Astrocyte (in vitro differentiated cells and primary cell): ENCODE results near the gene GMPPA. TPM values are rescaled to one million over a fixed set of nuclear protein-coding genes. Genes with fewer than 3 reads are reported as not detected.
A peak's percentile ranks its signal among the peaks of the same experiment; 100 is the strongest.

Experiments used
- DNase-seq: peaks from one replicate; pipeline ENCODE4 v3.0.0-alpha.2; 2010; ENCODE audit warnings: low read depth
- FAIRE-seq: peaks from 2 replicates; lab custom pipeline; 2011; peaks lifted over from hg19 to GRCh38; lab: Jason Lieb, UNC
- H2AFZ ChIP-seq: 2 replicates; pipeline ENCODE4 v1.6.0; 2012; ENCODE audit warnings: low read depth, low read length, inconsistent platforms
- H3K27ac ChIP-seq: 2 replicates; pipeline ENCODE4 v1.5.1; 2011; ENCODE audit warnings: low read depth, low read length, inconsistent platforms
- H3K27me3 ChIP-seq: 2 replicates; pipeline ENCODE4 v1.6.0; 2011; ENCODE audit warnings: low read length, inconsistent platforms; ENCODE audit not compliant: insufficient read depth
- H3K36me3 ChIP-seq: 2 replicates; pipeline ENCODE4 v1.5.1; 2011; ENCODE audit warnings: low read length, inconsistent platforms; ENCODE audit not compliant: insufficient read depth
- H3K4me1 ChIP-seq: 2 replicates; pipeline ENCODE4 v1.5.1; 2011; ENCODE audit warnings: low read length, inconsistent platforms; ENCODE audit not compliant: insufficient read depth
- H3K4me2 ChIP-seq: 2 replicates; pipeline ENCODE4 v1.6.0; 2012; ENCODE audit warnings: low read length, inconsistent platforms
- H3K4me3 ChIP-seq: 2 replicates; pipeline ENCODE4 v1.5.1; 2011; ENCODE audit warnings: low read depth, mild to moderate bottlenecking, low read length, inconsistent platforms; ENCODE audit not compliant: insufficient read depth
- H3K79me2 ChIP-seq: 2 replicates; pipeline ENCODE4 v1.6.0; 2012; ENCODE audit warnings: mild to moderate bottlenecking, low read length, inconsistent platforms; ENCODE audit not compliant: insufficient read depth
- H3K9ac ChIP-seq: 2 replicates; pipeline ENCODE4 v1.6.0; 2012; ENCODE audit warnings: mild to moderate bottlenecking, low read length, inconsistent platforms
- H3K9me3 ChIP-seq: 2 replicates; pipeline ENCODE4 v1.5.1; 2012; ENCODE audit warnings: low read depth, mild to moderate bottlenecking, low read length, inconsistent platforms; ENCODE audit not compliant: insufficient read depth
- H4K20me1 ChIP-seq: 2 replicates; pipeline ENCODE4 v1.6.0; 2012; ENCODE audit warnings: low read length, inconsistent platforms; ENCODE audit not compliant: insufficient read depth
- H3K27ac Mint-ChIP-seq: one replicate; pipeline ENCODE4 v1.8.0; 2021; ENCODE audit warnings: mild to moderate bottlenecking, mixed read lengths; ENCODE audit not compliant: unreplicated experiment
- H3K27me3 Mint-ChIP-seq: one replicate; pipeline ENCODE4 v1.8.0; 2021; ENCODE audit warnings: low read depth, mixed read lengths; ENCODE audit not compliant: unreplicated experiment
- H3K36me3 Mint-ChIP-seq: one replicate; pipeline ENCODE4 v1.8.0; 2021; ENCODE audit warnings: low read depth, mixed read lengths; ENCODE audit not compliant: unreplicated experiment
- H3K4me1 Mint-ChIP-seq: one replicate; pipeline ENCODE4 v1.8.0; 2021; ENCODE audit warnings: low read depth, mixed read lengths; ENCODE audit not compliant: unreplicated experiment
- H3K4me3 Mint-ChIP-seq: one replicate; pipeline ENCODE4 v1.8.0; 2021; ENCODE audit warnings: mild to moderate bottlenecking, moderate library complexity, mixed read lengths; ENCODE audit not compliant: unreplicated experiment
- H3K9me3 Mint-ChIP-seq: one replicate; pipeline ENCODE4 v1.8.0; 2021; ENCODE audit warnings: mild to moderate bottlenecking, mixed read lengths; ENCODE audit not compliant: unreplicated experiment
- CTCF ChIP-seq: IDR thresholded peaks from 2 replicates; pipeline ENCODE4 v1.5.1; 2011; ENCODE audit warnings: low read depth, mild to moderate bottlenecking, inconsistent platforms, low read length, moderate library complexity; ENCODE audit not compliant: insufficient read depth
- EZH2 ChIP-seq: IDR thresholded peaks from 2 replicates; pipeline ENCODE4 v1.6.1; 2012; ENCODE audit warnings: mild to moderate bottlenecking, low read length, inconsistent platforms; ENCODE audit not compliant: insufficient read depth
- total RNA-seq: library from RNA; stranded (reverse); gene quantifications from 2 replicates; pipeline ENCODE4 v1.2.1, GENCODE V29; 2021

The GMPPA gene
- total RNA-seq, 1 donor from 2014 or later: 49.5 TPM

- H3K27me3 ChIP-seq: peaks cover 31% of the 10 kb centered on the region
- peaks cover 8% of the 10 kb centered on the region for H4K20me1 ChIP-seq
- no peaks in the 10 kb centered on the region for H3K79me2 ChIP-seq
- no peak for FAIRE-seq
- H3K9me3 ChIP-seq: no peaks in the 10 kb centered on the region
- H3K36me3 ChIP-seq: no peaks in the 10 kb centered on the region
- peaks cover 23% of the 10 kb centered on the region for H3K27me3 Mint-ChIP-seq
- peaks cover 24% of the 10 kb centered on the region for H3K4me1 ChIP-seq
- H3K4me2 ChIP-seq: peak overlapping the region; percentile 87
- no peak overlapping the region for H3K27ac ChIP-seq
- no peak overlapping the region for H3K27ac Mint-ChIP-seq
- no peak overlapping the region for H2AFZ ChIP-seq
- H3K9me3 Mint-ChIP-seq: no peaks in the 10 kb centered on the region
- no peak overlapping the region for H3K4me3 ChIP-seq
- peaks cover 17% of the 10 kb centered on the region for H3K4me1 Mint-ChIP-seq
- no peak overlapping the region for H3K9ac ChIP-seq
- TF ChIP-seq EZH2 (no peak), CTCF (no peak)
- peak overlapping the region; percentile 73 for H3K4me3 Mint-ChIP-seq
- DNase-seq: no peak
- H3K36me3 Mint-ChIP-seq: peaks cover 3% of the 10 kb centered on the region
Measured at GRCh38 chr2:219510512-219511135, 11.9 kb downstream of the GMPPA start.

GRCh38 chr2:219511547-219512325, 13.0 kb downstream of the GMPPA start:
- H3K36me3 ChIP-seq: no peaks in the 10 kb centered on the region
- DNase-seq: no peak
- H3K4me2 ChIP-seq: no peak overlapping the region

More at GRCh38 chr2:219511547-219512325, 13.0 kb downstream of the GMPPA start:
- TF ChIP-seq EZH2 (peak; percentile 41), CTCF (no peak)
- Histone ChIP-seq H3K9ac (no peak overlapping the region), H3K27ac (no peak overlapping the region), H3K79me2 (no peaks in the 10 kb centered on the region), H3K4me1 (peaks cover 21% of the 10 kb centered on the region), H2AFZ (no peak overlapping the region), H4K20me1 (peaks cover 8% of the 10 kb centered on the region), H3K27me3 (peaks cover 31% of the 10 kb centered on the region), H3K4me3 (no peak overlapping the region), H3K9me3 (no peaks in the 10 kb centered on the region)
- no peaks in the 10 kb centered on the region for H3K9me3 Mint-ChIP-seq
- no peak overlapping the region for H3K4me3 Mint-ChIP-seq
- no peak overlapping the region for H3K27ac Mint-ChIP-seq
- peaks cover 33% of the 10 kb centered on the region for H3K27me3 Mint-ChIP-seq
- FAIRE-seq: no peak
- H3K4me1 Mint-ChIP-seq: peaks cover 19% of the 10 kb centered on the region
- peaks cover 3% of the 10 kb centered on the region for H3K36me3 Mint-ChIP-seq
